HG03175 (cell line): ENCODE data around the gene FYCO1.

Experiments used
- ATAC-seq: cut with Tn5 transposase; IDR thresholded peaks from one replicate; pipeline ENCODE4 v1.9.1; 2021; ENCODE audit warnings: mild to moderate bottlenecking, moderate library complexity; ENCODE audit not compliant: unreplicated experiment

FYCO1 gene

GRCh38 chr3:45966371-45966791 is 29.2 kb downstream of the FYCO1 start:
- ATAC-seq, result no peak

GRCh38 chr3:45965653-45966052 is 30.0 kb downstream of the FYCO1 start:
- no peak for ATAC-seq

GRCh38 chr3:45965253-45965652 is 30.4 kb downstream of the FYCO1 start:
- ATAC-seq, result no peak

GRCh38 chr3:45964139-45964538 is 31.5 kb downstream of the FYCO1 start:
- no peak for ATAC-seq

GRCh38 chr3:45962033-45962432 is 33.6 kb downstream of the FYCO1 start:
- no peak for ATAC-seq

- ATAC-seq, result no peak
These were observed 35.3 kb downstream of the FYCO1 start for GRCh38 chr3:45960289-45960688.

GRCh38 chr3:45959201-45959600 is 36.4 kb downstream of the FYCO1 start:
- ATAC-seq, result no peak

GRCh38 chr3:45958321-45958791 is 37.3 kb downstream of the FYCO1 start:
- no peak for ATAC-seq

GRCh38 chr3:45957586-45957985 is 38.0 kb downstream of the FYCO1 start:
- ATAC-seq, result no peak

- ATAC-seq, result no peak
These were observed 39.9 kb downstream of the FYCO1 start for GRCh38 chr3:45955706-45956105.

- ATAC-seq, result no peak
These were observed 40.5 kb downstream of the FYCO1 start for GRCh38 chr3:45955017-45955647.

- no peak for ATAC-seq
These were observed 41.3 kb downstream of the FYCO1 start for GRCh38 chr3:45954306-45954705.

- ATAC-seq, result no peak
These were observed 42.1 kb downstream of the FYCO1 start for GRCh38 chr3:45953536-45953935.

GRCh38 chr3:45952456-45952855 is 43.2 kb downstream of the FYCO1 start:
- no peak for ATAC-seq

- ATAC-seq, result no peak
These were observed 43.7 kb downstream of the FYCO1 start for GRCh38 chr3:45951946-45952345.

GRCh38 chr3:45950686-45951600 is 44.7 kb downstream of the FYCO1 start:
- no peak for ATAC-seq

- ATAC-seq, result no peak
These were observed 45.5 kb downstream of the FYCO1 start for GRCh38 chr3:45950131-45950530.

- ATAC-seq, result no peak
These were observed 46.2 kb downstream of the FYCO1 start for GRCh38 chr3:45949432-45949831.

GRCh38 chr3:45948881-45949280 is 46.7 kb downstream of the FYCO1 start:
- no peak for ATAC-seq

- ATAC-seq, result no peak
These were observed 47.3 kb downstream of the FYCO1 start for GRCh38 chr3:45948311-45948781.

- no peak for ATAC-seq
These were observed 48.3 kb downstream of the FYCO1 start for GRCh38 chr3:45947361-45947760.

GRCh38 chr3:45946875-45947274 is 48.7 kb downstream of the FYCO1 start:
- ATAC-seq, result no peak
